CD4-positive, alpha-beta T cell (primary cell): Measurements from ENCODE around the gene A2M. TPM values are rescaled to one million over a fixed set of nuclear protein-coding genes. Genes with fewer than 3 reads are reported as not detected.
A peak's percentile ranks its signal among the peaks of the same experiment; 100 is the strongest.

Source experiments
- ATAC-seq: fragments of 200-7000 bp; cut with Tn5 transposase; one replicate; pipeline ENCODE4 v1.10.0; 2022; ENCODE audit warnings: mild to moderate bottlenecking; ENCODE audit not compliant: poor library complexity
- CTCF ChIA-PET: fragments of 350-600 bp; sonication (Branson Sonifier 250); formaldehyde crosslinking; loops from one replicate; lab custom pipeline; 2021; ENCODE audit warnings: antibody characterized with exemption, inconsistent platforms; lab: Charles Lee
- POLR2A ChIA-PET: fragments of 350-600 bp; sonication (Branson Sonifier 250); formaldehyde crosslinking; loops from one replicate; lab custom pipeline; 2021; ENCODE audit warnings: antibody characterized with exemption, inconsistent platforms; lab: Charles Lee
- DNase-seq, 14 experiments: peaks; one replicate each; pipeline ENCODE4 v3.0.0-alpha.2; 2013 to 2020; ENCODE audit warnings: mixed read lengths in 2 of 14
- H3K27ac ChIP-seq, 2 donors: one replicate each; pipeline versions ENCODE4 v1.5.1 to v1.7.0; 2013; ENCODE audit warnings: low read length in 2 of 2, low read depth in 1 of 2, mild to moderate bottlenecking in 1 of 2
- H3K27me3 ChIP-seq, 2 experiments: 1 replicate in 1 of 2; 2 replicates in 1 of 2; pipeline versions ENCODE4 v1.6.1 to v1.7.0; 2013; ENCODE audit warnings: low read length in 2 of 2, control low read depth in 1 of 2, mild to moderate bottlenecking in 1 of 2, moderate library complexity in 1 of 2; ENCODE audit not compliant: insufficient read depth in 2 of 2, control insufficient read depth in 1 of 2
- H3K36me3 ChIP-seq: one replicate; pipeline ENCODE4 v1.6.1; 2013; ENCODE audit warnings: low read length, control low read depth; ENCODE audit not compliant: insufficient read depth
- H3K4me1 ChIP-seq: one replicate; pipeline ENCODE4 v1.6.1; 2013; ENCODE audit warnings: low read length, control low read depth; ENCODE audit not compliant: insufficient read depth
- H3K4me3 ChIP-seq: one replicate; pipeline ENCODE4 v1.5.1; 2013; ENCODE audit warnings: mild to moderate bottlenecking, low read length, moderate library complexity
- H3K9me3 ChIP-seq, 2 experiments: 1 replicate in 1 of 2; 2 replicates in 1 of 2; pipeline versions ENCODE4 v1.6.1 to v1.7.0; 2013; ENCODE audit warnings: low read length in 2 of 2, mild to moderate bottlenecking in 2 of 2, control low read depth in 1 of 2, moderate library complexity in 1 of 2; ENCODE audit not compliant: control insufficient read depth in 1 of 2, insufficient read depth in 1 of 2
- H3K27ac Mint-ChIP-seq: one replicate; pipeline ENCODE4 v1.8.0; 2020; ENCODE audit warnings: mixed read lengths
- H3K27me3 Mint-ChIP-seq: one replicate; pipeline ENCODE4 v1.8.0; 2021; ENCODE audit warnings: mixed read lengths
- H3K36me3 Mint-ChIP-seq: one replicate; pipeline ENCODE4 v1.8.0; 2021; ENCODE audit warnings: low read depth, mixed read lengths
- H3K4me1 Mint-ChIP-seq: one replicate; pipeline ENCODE4 v1.8.0; 2021; ENCODE audit warnings: low read depth, mixed read lengths
- H3K4me3 Mint-ChIP-seq: one replicate; pipeline ENCODE4 v1.8.0; 2020; ENCODE audit warnings: mild to moderate bottlenecking, mixed read lengths
- H3K9me3 Mint-ChIP-seq: one replicate; pipeline ENCODE4 v1.8.0; 2020; ENCODE audit warnings: mixed read lengths
- CTCF ChIP-seq: fragments of 200-600 bp; IDR thresholded peaks from one replicate; pipeline ENCODE4 v1.8.0; 2022; ENCODE audit warnings: antibody characterized with exemption, mild to moderate bottlenecking
- intact Hi-C, 2 experiments: fragments of 100-400 bp; cut with DNase I in 1 of 2; cut with micrococcal nuclease in 1 of 2; formaldehyde crosslinking; loops; one replicate each; pipeline versions ENCODE4 v1.15.1 to v1.9.0; 2023 to 2025; cut with DNase I, micrococcal nuclease
- total RNA-seq, 174 experiments: library from RNA in 2 of 174; stranded (reverse) in 2 of 174; gene quantifications; one replicate each; pipeline ENCODE4 v1.2.3 and lab custom pipeline; 2021 to 2026

Gene A2M
- total RNA-seq, 2 experiments from 2014 or later, result not detected

GRCh38 chr12:9066183-9066623, 49.5 kb downstream of the A2M start:
- no peak overlapping the region for H3K4me3 ChIP-seq
- Mint-ChIP-seq H3K4me3 (peak overlapping the region; percentile 80), H3K27me3 (no peaks in the 10 kb centered on the region), H3K36me3 (no peaks in the 10 kb centered on the region), H3K27ac (peak overlapping the region; percentile 47), H3K9me3 (no peaks in the 10 kb centered on the region), H3K4me1 (peaks cover 11% of the 10 kb centered on the region)
- DNase-seq, result peak in 1 of 14 experiments; percentile 12
- peaks cover 6% of the 10 kb centered on the region for H3K36me3 ChIP-seq
- intact Hi-C loops, result loop anchor here in 1 of 2 experiments (10.0 kb wide), 1 partner anchor 259 kb away; no protein-coding TSS in a partner anchor
- POLR2A ChIA-PET, result no interaction called here
- no peak for TF ChIP-seq CTCF
- no peak for ATAC-seq
- peaks cover 15% of the 10 kb centered on the region for H3K4me1 ChIP-seq
- no peak overlapping the region for H3K27ac ChIP-seq
- H3K27me3 ChIP-seq, result no peaks in the 10 kb centered on the region
- CTCF ChIA-PET, result no interaction called here
- peaks cover 0 to 5% of the 10 kb centered on the region in 2 experiments for H3K9me3 ChIP-seq

GRCh38 chr12:9065607-9065856, 50.2 kb downstream of the A2M start:
- Mint-ChIP-seq H3K36me3 (no peaks in the 10 kb centered on the region), H3K4me3 (peak overlapping the region; percentile 80), H3K27me3 (no peaks in the 10 kb centered on the region), H3K9me3 (no peaks in the 10 kb centered on the region), H3K4me1 (peaks cover 11% of the 10 kb centered on the region), H3K27ac (no peak overlapping the region)
- no peak overlapping the region for H3K4me3 ChIP-seq
- H3K36me3 ChIP-seq, result peaks cover 6% of the 10 kb centered on the region
- DNase-seq (no peak), ATAC-seq (no peak)
- ChIA-PET POLR2A (no interaction called here), CTCF (no interaction called here)
- H3K9me3 ChIP-seq, result peaks cover 0 to 5% of the 10 kb centered on the region in 2 experiments
- no peak overlapping the region for H3K27ac ChIP-seq
- intact Hi-C loops, result loop anchor here in 1 of 2 experiments (10.0 kb wide), 1 partner anchor 259 kb away; no protein-coding TSS in a partner anchor
- H3K4me1 ChIP-seq, result peaks cover 15% of the 10 kb centered on the region
- H3K27me3 ChIP-seq, result no peaks in the 10 kb centered on the region
- TF ChIP-seq CTCF, result no peak

- peak overlapping the region; percentile 60 for H3K4me3 ChIP-seq
- H3K27ac ChIP-seq, result no peak overlapping the region
- POLR2A ChIA-PET, result interaction anchor here (1.0 to 1.6 kb wide), 3 partner anchors 16 to 115 kb away, joined by 3 to 5 read pairs (median 5); partner anchors contain the start of gene M6PR
- peaks cover 6% of the 10 kb centered on the region for H3K36me3 ChIP-seq
- no peak overlapping the region for H3K27ac Mint-ChIP-seq
- H3K4me1 ChIP-seq, result peaks cover 15% of the 10 kb centered on the region
- peaks cover 11% of the 10 kb centered on the region for H3K4me1 Mint-ChIP-seq
- intact Hi-C loops, result loop anchor here in 1 of 2 experiments (10.0 kb wide), 1 partner anchor 260 kb away; no protein-coding TSS in a partner anchor
- no peak for TF ChIP-seq CTCF
- H3K27me3 ChIP-seq, result no peaks in the 10 kb centered on the region
- H3K36me3 Mint-ChIP-seq, result no peaks in the 10 kb centered on the region
- H3K27me3 Mint-ChIP-seq, result no peaks in the 10 kb centered on the region
- peak overlapping the region; percentile 80 for H3K4me3 Mint-ChIP-seq
- no peaks in the 10 kb centered on the region for H3K9me3 Mint-ChIP-seq
- CTCF ChIA-PET, result interaction anchor here (1.5 to 1.9 kb wide), 2 partner anchors 15 to 113 kb away, joined by 3 to 10 read pairs; no protein-coding TSS in a partner anchor
- DNase-seq, result peak in 3 of 14 experiments; percentile 13 to 41 (median 34)
- peaks cover 0 to 5% of the 10 kb centered on the region in 2 experiments for H3K9me3 ChIP-seq
- peak; percentile 37 for ATAC-seq
These were observed 50.7 kb downstream of the A2M start for GRCh38 chr12:9064815-9065606.
